Activated T-helper 17 cell treated with anti-CD3 and anti-CD28 coated beads, Interleukin-2, amount 50 U/mL, for 72 hours (primary cell): ENCODE measurements around the gene KLF6. TPM values are rescaled to one million over a fixed set of nuclear protein-coding genes. Genes with fewer than 3 reads are reported as not detected.

Source experiments
- ATAC-seq: fragments of 150-1000 bp; cut with Tn5 transposase; replicated peaks from 2 replicates; pipeline ENCODE4 v1.10.0; 2021; ENCODE audit warnings: mild to moderate bottlenecking, moderate library complexity
- H3K27ac Mint-ChIP-seq: one replicate; pipeline ENCODE4 v1.8.0; 2022; ENCODE audit warnings: mixed read lengths
- H3K27me3 Mint-ChIP-seq: one replicate; pipeline ENCODE4 v1.8.0; 2022; ENCODE audit warnings: mixed read lengths
- H3K36me3 Mint-ChIP-seq: one replicate; pipeline ENCODE4 v1.8.0; 2022; ENCODE audit warnings: low read depth, mild to moderate bottlenecking, mixed read lengths
- H3K4me1 Mint-ChIP-seq: one replicate; pipeline ENCODE4 v1.8.0; 2022; ENCODE audit warnings: mixed read lengths
- H3K4me3 Mint-ChIP-seq: one replicate; pipeline ENCODE4 v1.8.0; 2022; ENCODE audit warnings: mild to moderate bottlenecking, mixed read lengths
- H3K9me3 Mint-ChIP-seq: one replicate; pipeline ENCODE4 v1.8.0; 2022; ENCODE audit warnings: mixed read lengths
- total RNA-seq, 2 donors: library from RNA; stranded (reverse); gene quantifications; one replicate each; pipeline ENCODE4 v1.2.3, GENCODE V29; 2022

The KLF6 gene
- total RNA-seq, 2 donors from 2014 or later = 163 to 201 TPM

DNA sequence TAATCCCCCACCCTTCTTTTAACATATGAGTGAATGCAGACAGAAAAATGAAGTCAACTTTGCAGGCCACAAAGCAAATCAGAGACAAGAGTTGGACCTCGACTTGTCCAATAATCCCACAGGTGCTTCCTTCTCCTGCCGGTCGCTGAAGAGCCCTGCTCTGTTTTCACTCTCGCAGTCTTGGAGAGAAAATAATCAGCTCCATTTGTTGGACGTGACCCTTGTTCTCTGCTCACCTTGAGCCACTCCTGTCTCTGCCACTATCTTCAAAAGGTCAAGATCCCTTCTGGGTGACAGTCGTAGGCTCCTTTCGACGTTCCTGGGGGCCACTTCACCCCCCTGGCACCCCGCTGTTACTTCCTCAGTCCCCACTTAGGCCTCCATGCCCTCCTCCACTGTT is 2.8 kb upstream of the KLF6 start:
- Mint-ChIP-seq H3K27ac (no peak overlapping the region), H3K9me3 (peaks cover 5% of the 10 kb centered on the region), H3K36me3 (peaks cover 43% of the 10 kb centered on the region), H3K27me3 (no peaks in the 10 kb centered on the region), H3K4me1 (peaks cover 19% of the 10 kb centered on the region), H3K4me3 (no peak overlapping the region)
- ATAC-seq = no peak

- H3K9me3 Mint-ChIP-seq = no peaks in the 10 kb centered on the region
- no peak for ATAC-seq
- H3K4me3 Mint-ChIP-seq = peak overlapping the region; percentile 98
- no peaks in the 10 kb centered on the region for H3K27me3 Mint-ChIP-seq
- peaks cover 26% of the 10 kb centered on the region for H3K4me1 Mint-ChIP-seq
- H3K27ac Mint-ChIP-seq = peak overlapping the region; percentile 100
- H3K36me3 Mint-ChIP-seq = peaks cover 51% of the 10 kb centered on the region
These were observed 2.0 kb upstream of the KLF6 start for GRCh38 chr10:3787016-3787400.

DNA sequence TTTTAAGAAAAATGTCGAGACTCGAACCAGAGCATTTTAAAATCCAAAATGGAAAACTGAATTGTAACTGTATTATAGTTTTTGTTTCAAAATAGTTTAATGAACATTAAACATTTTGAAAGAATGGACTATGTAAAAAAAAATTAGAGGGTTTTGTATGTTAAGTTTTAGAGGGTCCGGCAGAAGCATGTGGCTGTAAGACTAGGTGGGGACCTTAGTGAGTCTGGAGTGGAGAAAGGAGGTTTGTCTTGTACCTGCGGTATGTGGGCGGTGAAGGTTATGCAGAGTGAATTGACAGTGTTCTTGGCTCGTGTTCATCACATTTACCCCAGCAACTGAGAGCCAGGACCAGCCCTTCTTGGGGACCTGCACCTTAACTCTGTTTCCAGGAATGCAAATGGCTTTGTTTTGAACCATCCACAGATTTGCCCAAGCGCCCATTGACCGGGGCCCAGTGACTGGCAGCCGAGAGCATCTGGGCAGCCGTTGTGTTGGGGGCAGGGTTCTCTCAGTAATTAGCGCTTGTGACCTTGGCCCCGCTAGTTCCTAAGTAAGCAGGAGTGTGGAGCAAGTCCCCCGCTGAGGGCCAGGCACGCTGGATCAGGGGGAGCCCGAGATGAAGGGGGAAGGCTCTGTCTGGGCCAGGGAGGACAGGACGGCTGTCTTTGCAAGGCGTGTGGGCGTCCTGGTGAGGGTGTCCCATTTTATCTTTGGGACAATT is 1.4 kb upstream of the KLF6 start:
- peak overlapping the region; percentile 98 for H3K4me3 Mint-ChIP-seq
- peak overlapping the region; percentile 100 for H3K27ac Mint-ChIP-seq
- H3K36me3 Mint-ChIP-seq = peaks cover 56% of the 10 kb centered on the region
- no peaks in the 10 kb centered on the region for H3K27me3 Mint-ChIP-seq
- H3K9me3 Mint-ChIP-seq = no peaks in the 10 kb centered on the region
- peaks cover 26% of the 10 kb centered on the region for H3K4me1 Mint-ChIP-seq
- no peak for ATAC-seq

DNA sequence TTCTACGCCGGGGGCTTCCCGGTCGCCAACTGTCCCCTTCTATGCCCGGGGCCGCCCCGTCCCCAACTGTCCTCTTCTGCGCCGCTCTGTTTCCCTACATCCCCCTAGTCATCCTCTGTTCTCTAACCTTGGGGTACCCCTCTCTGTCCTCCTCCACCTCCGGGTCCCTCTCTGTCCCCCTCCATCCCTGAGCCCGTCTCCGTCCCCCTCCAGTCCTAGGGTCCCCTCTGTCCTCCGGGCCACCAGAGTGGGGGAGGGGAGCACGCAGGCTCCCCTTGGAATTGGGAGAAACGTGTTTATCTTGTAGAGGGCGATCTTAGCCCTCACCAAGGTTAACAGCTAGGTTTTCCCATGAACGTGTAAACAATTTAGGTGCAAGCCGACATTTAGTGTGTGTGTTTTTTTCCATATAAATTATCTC is 852 bp upstream of the KLF6 start:
- ATAC-seq = peak; percentile 9
- Mint-ChIP-seq H3K36me3 (peaks cover 62% of the 10 kb centered on the region), H3K4me1 (peaks cover 26% of the 10 kb centered on the region), H3K27ac (peak overlapping the region; percentile 100), H3K4me3 (peak overlapping the region; percentile 98), H3K9me3 (no peaks in the 10 kb centered on the region), H3K27me3 (no peaks in the 10 kb centered on the region)

DNA sequence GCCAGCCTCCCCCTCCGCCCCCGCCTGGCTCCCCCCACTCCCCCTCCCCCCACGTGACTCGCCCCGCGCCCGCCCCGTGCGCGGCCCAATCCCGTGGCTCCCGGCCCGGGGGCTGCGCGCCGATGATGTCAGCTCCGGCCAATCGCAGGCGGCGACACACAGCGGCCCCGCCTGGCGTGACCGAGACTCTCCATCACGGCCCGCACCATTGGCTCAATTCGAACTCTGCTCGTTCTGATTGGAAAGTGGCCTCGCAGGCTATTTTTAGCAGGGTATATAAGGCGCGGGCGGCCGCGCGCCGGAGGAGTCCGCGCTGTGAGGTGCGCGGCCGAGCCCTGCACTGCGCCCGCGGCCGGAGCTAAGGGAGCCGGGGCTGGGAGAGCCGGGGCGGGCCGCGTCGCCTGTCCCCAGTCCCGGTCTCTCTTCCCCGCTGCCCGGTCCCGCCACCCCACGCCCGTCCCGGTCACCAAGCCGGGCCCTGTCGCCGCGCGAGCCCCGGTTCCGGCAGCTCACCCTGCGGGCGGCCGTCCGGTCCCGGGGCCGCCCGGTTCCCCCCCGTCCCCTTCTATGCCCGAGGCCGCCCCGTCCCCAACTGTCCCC is 342 bp upstream of the KLF6 start:
- no peaks in the 10 kb centered on the region for H3K27me3 Mint-ChIP-seq
- H3K4me1 Mint-ChIP-seq = peaks cover 26% of the 10 kb centered on the region

GRCh38 chr10:3783682-3784432 is 1.2 kb downstream of the KLF6 start:
- Mint-ChIP-seq H3K4me3 (peak overlapping the region; percentile 98), H3K4me1 (peaks cover 35% of the 10 kb centered on the region), H3K27ac (peak overlapping the region; percentile 100), H3K36me3 (peaks cover 82% of the 10 kb centered on the region), H3K27me3 (no peaks in the 10 kb centered on the region), H3K9me3 (no peaks in the 10 kb centered on the region)
- no peak for ATAC-seq

More for the DNA sequence above, 342 bp upstream of the KLF6 start:
- peak overlapping the region; percentile 100 for H3K27ac Mint-ChIP-seq
- H3K4me3 Mint-ChIP-seq = peak overlapping the region; percentile 98
- peak; percentile 75 for ATAC-seq
- H3K36me3 Mint-ChIP-seq = peaks cover 67% of the 10 kb centered on the region
- no peaks in the 10 kb centered on the region for H3K9me3 Mint-ChIP-seq

GRCh38 chr10:3783316-3783681 is 1.7 kb downstream of the KLF6 start:
- H3K4me1 Mint-ChIP-seq = peaks cover 38% of the 10 kb centered on the region
- ATAC-seq = peak; percentile 41

DNA sequence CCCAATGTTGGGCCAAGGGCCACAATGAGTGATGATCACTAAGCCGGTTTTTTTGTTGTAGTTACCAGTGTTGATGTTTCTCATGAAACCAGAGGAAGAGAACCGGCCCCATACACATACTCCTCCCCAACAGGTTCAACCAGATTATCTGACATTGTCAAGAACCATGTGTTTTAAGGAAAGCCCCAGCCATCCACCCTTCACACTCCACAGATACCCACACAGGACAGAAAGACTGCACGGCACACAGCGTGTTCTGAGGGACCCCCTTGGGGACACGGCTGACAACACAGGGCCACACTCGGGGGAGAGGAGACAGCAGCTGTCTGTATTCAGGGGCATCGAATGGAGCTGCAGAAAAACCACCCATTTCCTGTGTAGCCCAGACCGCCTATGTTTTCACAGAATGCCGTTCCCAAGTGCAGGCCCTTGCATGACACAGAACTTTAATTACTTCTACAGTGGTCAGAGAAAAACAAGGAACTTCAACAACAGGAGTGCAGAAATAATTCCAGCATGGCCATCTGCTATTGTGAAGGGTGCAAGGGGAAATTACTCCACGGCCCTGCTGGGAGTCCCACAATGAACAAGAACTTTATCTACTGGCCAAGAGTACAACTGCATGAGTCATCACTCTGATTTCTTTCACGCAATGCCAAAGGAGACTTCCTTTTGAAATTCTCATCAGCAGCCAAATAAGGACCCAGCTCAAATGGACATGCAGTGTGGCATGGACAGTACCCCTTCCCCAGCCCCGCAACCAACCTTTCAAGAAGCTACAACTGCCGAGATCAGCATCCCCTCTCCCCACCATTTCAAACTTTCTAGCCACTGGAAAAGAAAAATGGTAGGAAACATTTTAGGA is 2.3 kb downstream of the KLF6 start:
- Mint-ChIP-seq H3K9me3 (no peaks in the 10 kb centered on the region), H3K4me1 (peaks cover 42% of the 10 kb centered on the region), H3K36me3 (peaks cover 94% of the 10 kb centered on the region), H3K4me3 (peak overlapping the region; percentile 98), H3K27ac (peak overlapping the region; percentile 100), H3K27me3 (no peaks in the 10 kb centered on the region)
- ATAC-seq = peak; percentile 27

More at GRCh38 chr10:3783316-3783681, 1.7 kb downstream of the KLF6 start:
- Mint-ChIP-seq H3K9me3 (no peaks in the 10 kb centered on the region), H3K4me3 (peak overlapping the region; percentile 98), H3K27ac (peak overlapping the region; percentile 100), H3K36me3 (peaks cover 88% of the 10 kb centered on the region), H3K27me3 (no peaks in the 10 kb centered on the region)

- Mint-ChIP-seq H3K4me1 (peaks cover 44% of the 10 kb centered on the region), H3K27ac (peak overlapping the region; percentile 100), H3K9me3 (no peaks in the 10 kb centered on the region), H3K36me3 (peaks cover 100% of the 10 kb centered on the region), H3K27me3 (no peaks in the 10 kb centered on the region), H3K4me3 (peak overlapping the region; percentile 98)
- ATAC-seq = no peak
These were observed 2.9 kb downstream of the KLF6 start for GRCh38 chr10:3782146-3782450.

- peak overlapping the region; percentile 100 for H3K27ac Mint-ChIP-seq
- peaks cover 100% of the 10 kb centered on the region for H3K36me3 Mint-ChIP-seq
- peaks cover 44% of the 10 kb centered on the region for H3K4me1 Mint-ChIP-seq
- H3K27me3 Mint-ChIP-seq = no peaks in the 10 kb centered on the region
- H3K9me3 Mint-ChIP-seq = no peaks in the 10 kb centered on the region
- ATAC-seq = peak; percentile 16
- H3K4me3 Mint-ChIP-seq = peak overlapping the region; percentile 98
These were observed 3.4 kb downstream of the KLF6 start for GRCh38 chr10:3781468-3782145.

GRCh38 chr10:3780771-3781467 is 4.1 kb downstream of the KLF6 start:
- Mint-ChIP-seq H3K9me3 (no peaks in the 10 kb centered on the region), H3K27me3 (no peaks in the 10 kb centered on the region), H3K36me3 (peaks cover 100% of the 10 kb centered on the region), H3K4me1 (peaks cover 40% of the 10 kb centered on the region), H3K27ac (peak overlapping the region; percentile 100), H3K4me3 (peak overlapping the region; percentile 98)
- ATAC-seq = no peak

- Mint-ChIP-seq H3K36me3 (peaks cover 100% of the 10 kb centered on the region), H3K4me1 (peaks cover 47% of the 10 kb centered on the region), H3K9me3 (no peaks in the 10 kb centered on the region), H3K4me3 (peak overlapping the region; percentile 98), H3K27me3 (no peaks in the 10 kb centered on the region), H3K27ac (peak overlapping the region; percentile 100)
- ATAC-seq = no peak
These were observed 4.8 kb downstream of the KLF6 start for GRCh38 chr10:3780021-3780770.
